Lung (tissue), 12 donors: ENCODE data around the gene PCDHGA8. TPM values are rescaled to one million over a fixed set of nuclear protein-coding genes. Genes with fewer than 3 reads are reported as not detected.

Experiments
- ATAC-seq: fragments of 200-7000 bp; cut with Tn5 transposase; one replicate; pipeline ENCODE4 v1.9.1; 2020; ENCODE audit warnings: moderate number of reproducible peaks; ENCODE audit not compliant: insufficient read depth, low FRiP score
- DNase-seq, 3 donors: peaks; one replicate each; pipeline ENCODE4 v3.0.0-alpha.2; 2013 to 2017
- H3K27ac ChIP-seq, 2 donors: one replicate each; pipeline ENCODE4 v1.5.1; 2013; ENCODE audit warnings: mild to moderate bottlenecking in 2 of 2, moderate library complexity in 2 of 2, control low read depth in 1 of 2, inconsistent platforms in 1 of 2, low read depth in 1 of 2, low read length in 1 of 2
- H3K27me3 ChIP-seq, 3 donors: one replicate each; pipeline ENCODE4 v1.5.1; 2013; ENCODE audit warnings: low read length in 2 of 3; ENCODE audit not compliant: control insufficient read depth in 3 of 3, insufficient read depth in 3 of 3
- H3K36me3 ChIP-seq, 4 donors: one replicate each; pipeline ENCODE4 v1.5.1; 2013; ENCODE audit warnings: low read length in 4 of 4, mild to moderate bottlenecking in 1 of 4, moderate library complexity in 1 of 4; ENCODE audit not compliant: control insufficient read depth in 4 of 4, insufficient read depth in 4 of 4
- H3K4me1 ChIP-seq, 5 donors: one replicate each; pipeline ENCODE4 v1.5.1; 2013; ENCODE audit warnings: low read length in 5 of 5, mild to moderate bottlenecking in 2 of 5, moderate library complexity in 1 of 5; ENCODE audit not compliant: control insufficient read depth in 5 of 5, insufficient read depth in 5 of 5
- H3K4me3 ChIP-seq: one replicate; pipeline ENCODE4 v1.5.1; 2013; ENCODE audit warnings: mild to moderate bottlenecking, control low read depth, moderate library complexity
- H3K9ac ChIP-seq, 2 donors: one replicate each; pipeline ENCODE4 v1.5.1; 2013; ENCODE audit warnings: low read length in 2 of 2, control low read depth in 1 of 2; ENCODE audit not compliant: insufficient read depth in 1 of 2
- H3K9me3 ChIP-seq, 4 donors: one replicate each; pipeline ENCODE4 v1.5.1; 2013; ENCODE audit warnings: low read length in 3 of 4, mild to moderate bottlenecking in 1 of 4, moderate library complexity in 1 of 4; ENCODE audit not compliant: control insufficient read depth in 4 of 4, insufficient read depth in 3 of 4
- CTCF ChIP-seq: IDR thresholded peaks from 2 replicates; pipeline ENCODE4 v1.5.1; 2012; ENCODE audit warnings: mild to moderate bottlenecking; ENCODE audit errors: control extremely low read depth, extremely low read depth
- WGBS, 2 donors: extraction: QIAGEN DNeasy Blood & Tissue Kit; methylation state at CpG; one replicate each; pipeline ENCODE4 v1.1.7; 2013; 5-methylcytosine and 5-hydroxymethylcytosine counted together
- polyA plus RNA-seq, 2 donors: library from polyadenylated mRNA; stranded (reverse); fragments of 200-250 nt; gene quantifications; one replicate each; pipeline ENCODE4 v1.2.1, GENCODE V29; 2013
- total RNA-seq, 2 donors: library from RNA; depleted of rRNA in 1 of 2; stranded (reverse); fragments of >200 nt in 1 of 2; gene quantifications; one replicate each; pipeline ENCODE4 v1.2.1, GENCODE V29; 2014 to 2021
- donor health status: control.
- donor health status: control.
- donor health status: Bipolar disorder and iron deficiency.
- donor health status: healthy.
- donor health status: DM: yes; HTN: yes; CAD: no.

The PCDHGA8 gene
- total and polyA plus RNA-seq, 4 donors, result 0.06 to 7.3 (median 1.1) TPM

GRCh38 chr5:141409598-141410306, 17.3 kb downstream of the PCDHGA8 start:
- H3K9ac ChIP-seq, result no peak overlapping the region
- H3K36me3 ChIP-seq, result peaks cover 0 to 32% (median 0%) of the 10 kb centered on the region in 4 donors
- no peak overlapping the region for H3K27ac ChIP-seq
- peaks cover 0 to 7% (median 7%) of the 10 kb centered on the region in 3 donors for H3K27me3 ChIP-seq
- ATAC-seq (no peak), DNase-seq (no peak)
- H3K9me3 ChIP-seq, result peaks cover 0 to 56% (median 31%) of the 10 kb centered on the region in 4 donors
- no peak overlapping the region for H3K4me3 ChIP-seq
- no peak for TF ChIP-seq CTCF
- WGBS, 2 donors, result 26 to 27% methylated on average over 64 of the region's 64 CpGs
- H3K4me1 ChIP-seq, result peaks cover 0 to 4% (median 0%) of the 10 kb centered on the region in 5 donors

GRCh38 chr5:141411575-141411974, 19.1 kb downstream of the PCDHGA8 start:
- H3K9ac ChIP-seq, result no peak overlapping the region
- 58 to 77% methylated on average over 3 of the region's 3 CpGs for WGBS, 2 donors
- peaks cover 0 to 30% (median 0%) of the 10 kb centered on the region in 4 donors for H3K36me3 ChIP-seq
- ATAC-seq, result no peak
- peaks cover 0 to 7% (median 7%) of the 10 kb centered on the region in 3 donors for H3K27me3 ChIP-seq
- H3K9me3 ChIP-seq, result peaks cover 0 to 51% (median 31%) of the 10 kb centered on the region in 4 donors
- no peak overlapping the region for H3K4me3 ChIP-seq
- peaks cover 0 to 2% (median 0%) of the 10 kb centered on the region in 5 donors for H3K4me1 ChIP-seq
- DNase-seq, result no peak
- no peak overlapping the region for H3K27ac ChIP-seq
- no peak for TF ChIP-seq CTCF

GRCh38 chr5:141412854-141413539, 20.6 kb downstream of the PCDHGA8 start, which contains the start of gene PCDHGA10:
Gene PCDHGA10, plus strand, starts transcription at chr5:141412987. Its CDS starts 189 bp downstream, at chr5:141413176.
- H3K9ac ChIP-seq, result no peak within 1 kb of the TSS

More at GRCh38 chr5:141412854-141413539, 20.6 kb downstream of the PCDHGA8 start, which contains the start of gene PCDHGA10:
- Histone ChIP-seq H3K36me3 (peaks cover 0 to 33% (median 0%) of the 10 kb centered on the region in 4 donors), H3K27ac (no peak within 1 kb of the TSS), H3K9me3 (peaks cover 0 to 54% (median 28%) of the 10 kb centered on the region in 4 donors), H3K4me3 (no peak within 1 kb of the TSS), H3K4me1 (peaks cover 0 to 2% (median 0%) of the 10 kb centered on the region in 5 donors), H3K27me3 (peaks cover 0 to 7% (median 7%) of the 10 kb centered on the region in 3 donors)
- ATAC-seq (no peak), DNase-seq (peak; percentile 60 to 67 (median 66))
- 14 to 16% methylated on average over 31 of the region's 31 CpGs for WGBS, 2 donors
- peak; percentile 14 for TF ChIP-seq CTCF
